Mucosa of descending colon (tissue), 3 donors: ENCODE data around the gene WDR47. TPM values are rescaled to one million over a fixed set of nuclear protein-coding genes. Genes with fewer than 3 reads are reported as not detected.

Experiments used
- ATAC-seq: fragments of 200-7000 bp; cut with Tn5 transposase; one replicate; pipeline ENCODE4 v1.9.1; 2020; ENCODE audit warnings: mild to moderate bottlenecking, moderate library complexity
- DNase-seq, 3 donors: peaks; one replicate each; pipeline ENCODE4 v3.0.0-alpha.2; 2020
- H3K36me3 ChIP-seq: fragments of 200-600 bp; one replicate; pipeline ENCODE4 v1.8.0; 2021; ENCODE audit warnings: low read depth, mild to moderate bottlenecking
- H3K4me1 ChIP-seq: fragments of 200-600 bp; one replicate; pipeline ENCODE4 v1.8.0; 2021; ENCODE audit warnings: low read depth, mild to moderate bottlenecking
- H3K4me3 ChIP-seq: fragments of 200-600 bp; one replicate; pipeline ENCODE4 v1.8.0; 2021; ENCODE audit warnings: mild to moderate bottlenecking
- H3K9me3 ChIP-seq: fragments of 200-600 bp; one replicate; pipeline ENCODE4 v1.8.0; 2021; ENCODE audit warnings: mild to moderate bottlenecking
- intact Hi-C, 2 donors: fragments of 100-400 bp; cut with DNase I in 1 of 2; cut with micrococcal nuclease in 1 of 2; formaldehyde crosslinking; loops; one replicate each; pipeline versions ENCODE4 v1.11.0 to v1.11.1; 2022; cut with DNase I, micrococcal nuclease
- total RNA-seq, 3 donors: library from RNA; stranded (reverse); fragmentation: NEBNext Ultra II Directional in 2 of 3; extraction: Animal tissue kit (Norgen Biotek cat#: 25700) in 2 of 3; gene quantifications; one replicate each; pipeline versions ENCODE4 v1.2.1 to v1.2.4, GENCODE V29; 2021 to 2023
- TF ChIP-seq, protein P1 (sequence below): fragments of 200-600 bp; IDR thresholded peaks from one replicate; pipeline ENCODE4 v1.8.0; 2022; ENCODE audit warnings: antibody characterized with exemption, mild to moderate bottlenecking
- donor health status: DM: no; HTN: no; CAD: no; lungs with moderate emphysema.
- donor health status: DM: no; HTN: no; CAD: no.
- donor health status: DM: no; HTN: yes; CAD: no.

WDR47 gene
- total RNA-seq, 3 donors from 2014 or later, result 6.5 to 25.4 (median 7.5) TPM

GRCh38 chr1:108960719-108961118, 81.2 kb downstream of the WDR47 start:
- no peak for ATAC-seq
- Histone ChIP-seq H3K4me1 (peaks cover 13% of the 10 kb centered on the region), H3K36me3 (no peaks in the 10 kb centered on the region), H3K4me3 (no peak overlapping the region), H3K9me3 (no peaks in the 10 kb centered on the region)
- DNase-seq, result no peak
- intact Hi-C loops, result no loop called here
- TF ChIP-seq, protein P1, sequence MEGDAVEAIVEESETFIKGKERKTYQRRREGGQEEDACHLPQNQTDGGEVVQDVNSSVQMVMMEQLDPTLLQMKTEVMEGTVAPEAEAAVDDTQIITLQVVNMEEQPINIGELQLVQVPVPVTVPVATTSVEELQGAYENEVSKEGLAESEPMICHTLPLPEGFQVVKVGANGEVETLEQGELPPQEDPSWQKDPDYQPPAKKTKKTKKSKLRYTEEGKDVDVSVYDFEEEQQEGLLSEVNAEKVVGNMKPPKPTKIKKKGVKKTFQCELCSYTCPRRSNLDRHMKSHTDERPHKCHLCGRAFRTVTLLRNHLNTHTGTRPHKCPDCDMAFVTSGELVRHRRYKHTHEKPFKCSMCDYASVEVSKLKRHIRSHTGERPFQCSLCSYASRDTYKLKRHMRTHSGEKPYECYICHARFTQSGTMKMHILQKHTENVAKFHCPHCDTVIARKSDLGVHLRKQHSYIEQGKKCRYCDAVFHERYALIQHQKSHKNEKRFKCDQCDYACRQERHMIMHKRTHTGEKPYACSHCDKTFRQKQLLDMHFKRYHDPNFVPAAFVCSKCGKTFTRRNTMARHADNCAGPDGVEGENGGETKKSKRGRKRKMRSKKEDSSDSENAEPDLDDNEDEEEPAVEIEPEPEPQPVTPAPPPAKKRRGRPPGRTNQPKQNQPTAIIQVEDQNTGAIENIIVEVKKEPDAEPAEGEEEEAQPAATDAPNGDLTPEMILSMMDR, result no peak

GRCh38 chr1:108957888-108958287, 84.0 kb downstream of the WDR47 start:
- TF ChIP-seq, protein P1, result no peak
- intact Hi-C loops, result no loop called here
- H3K9me3 ChIP-seq, result no peaks in the 10 kb centered on the region
- no peak overlapping the region for H3K4me3 ChIP-seq
- ATAC-seq, result no peak
- DNase-seq, result no peak
- H3K4me1 ChIP-seq, result peaks cover 13% of the 10 kb centered on the region
- H3K36me3 ChIP-seq, result no peaks in the 10 kb centered on the region

- intact Hi-C loops, result no loop called here
- Histone ChIP-seq H3K4me1 (no peaks in the 10 kb centered on the region), H3K36me3 (no peaks in the 10 kb centered on the region), H3K9me3 (no peaks in the 10 kb centered on the region), H3K4me3 (no peak overlapping the region)
- no peak for DNase-seq
- ATAC-seq, result no peak
- TF ChIP-seq, protein P1, result no peak
Observed at GRCh38 chr1:108955881-108956280, 86.0 kb downstream of the WDR47 start.

DNA sequence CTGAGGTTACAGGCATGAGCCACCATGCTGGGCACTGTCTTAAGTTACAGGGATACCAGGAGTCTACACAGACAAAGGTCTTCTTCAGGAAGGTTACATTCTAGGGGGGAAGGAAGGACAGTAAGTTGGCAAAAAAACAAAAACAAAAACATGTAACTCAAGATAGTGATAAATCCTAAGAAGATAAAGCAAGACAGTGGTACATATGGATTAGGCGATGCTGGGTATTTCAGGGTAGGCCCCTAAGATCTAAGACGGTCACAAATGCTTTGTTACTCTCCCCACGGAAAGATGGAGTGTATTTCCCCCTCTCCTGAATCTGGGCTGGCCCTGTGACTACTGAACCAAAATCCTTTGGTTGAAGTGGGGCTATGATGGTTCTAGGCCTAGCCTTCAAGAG, 86.8 kb downstream of the WDR47 start:
- intact Hi-C loops, result no loop called here
- H3K9me3 ChIP-seq, result no peaks in the 10 kb centered on the region
- TF ChIP-seq, protein P1, result no peak
- DNase-seq, result no peak
- no peak overlapping the region for H3K4me3 ChIP-seq
- no peak for ATAC-seq
- no peaks in the 10 kb centered on the region for H3K36me3 ChIP-seq
- H3K4me1 ChIP-seq, result no peaks in the 10 kb centered on the region

DNA sequence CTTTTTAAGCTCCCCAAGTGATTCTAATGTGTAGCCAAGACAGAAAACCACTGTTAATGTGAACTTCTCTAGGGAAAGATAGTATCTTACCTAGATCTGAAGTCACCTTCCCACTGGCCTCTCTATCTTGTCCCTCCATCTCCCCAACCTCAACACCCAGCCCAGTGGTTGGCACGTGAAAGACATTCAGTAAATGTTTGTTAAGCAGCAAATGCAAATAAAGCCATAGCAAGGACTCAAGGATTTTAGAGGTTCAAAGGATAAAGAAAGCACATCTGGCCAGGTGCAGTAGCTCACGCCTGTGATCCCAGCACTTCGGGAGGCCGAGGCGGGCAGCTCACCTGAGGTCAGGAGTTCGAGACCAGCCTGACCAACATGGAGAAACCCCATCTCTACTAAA, 88.5 kb downstream of the WDR47 start:
- DNase-seq, result no peak
- no peaks in the 10 kb centered on the region for H3K36me3 ChIP-seq
- no peaks in the 10 kb centered on the region for H3K9me3 ChIP-seq
- H3K4me1 ChIP-seq, result no peaks in the 10 kb centered on the region
- no peak overlapping the region for H3K4me3 ChIP-seq
- ATAC-seq, result no peak
- intact Hi-C loops, result no loop called here
- TF ChIP-seq, protein P1, result no peak

DNA sequence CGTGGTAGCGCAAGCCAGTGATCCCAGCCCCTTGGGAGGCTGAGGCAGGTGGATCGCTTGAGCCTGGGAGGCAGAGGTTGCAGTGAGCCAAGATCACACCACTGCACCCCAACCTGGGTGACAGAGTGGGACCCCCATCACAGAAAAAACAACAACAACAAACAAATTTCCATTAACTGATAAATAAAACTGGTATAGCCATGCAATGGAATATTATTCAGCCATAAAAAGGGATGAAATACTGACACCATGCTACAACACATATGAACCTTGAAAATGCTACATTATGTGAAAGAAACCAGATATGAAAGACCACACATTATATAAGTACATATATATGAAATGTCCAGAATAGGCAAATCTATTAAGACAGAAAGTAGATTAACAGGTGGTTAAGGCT, 90.7 kb downstream of the WDR47 start:
- Histone ChIP-seq H3K4me1 (no peaks in the 10 kb centered on the region), H3K9me3 (no peaks in the 10 kb centered on the region), H3K4me3 (no peak overlapping the region), H3K36me3 (no peaks in the 10 kb centered on the region)
- intact Hi-C loops, result no loop called here
- ATAC-seq, result no peak
- no peak for DNase-seq
- TF ChIP-seq, protein P1, result no peak
